ENCODE data around the gene MAD1L1. TPM values are rescaled to one million over a fixed set of nuclear protein-coding genes. Genes with fewer than 3 reads are reported as not detected.

Gene MAD1L1
- total and polyA plus RNA-seq, 2 donors (not counting 1 experiment from before 2014, with no cell fraction given), result 9.8 to 29.4 TPM

GRCh38 chr7:2148189-2148588 is 84.6 kb downstream of the MAD1L1 start:
- Histone ChIP-seq H3K27ac (ENCODE audit: insufficient read depth, low read length) (no peak overlapping the region), H3K4me1 (ENCODE audit: control insufficient read depth, extremely low read depth, insufficient read depth, low read length) (no peaks in the 10 kb centered on the region)

GRCh38 chr7:2146676-2147472 is 85.9 kb downstream of the MAD1L1 start:
- Histone ChIP-seq H3K79me2 (ENCODE audit: control insufficient read depth, insufficient read depth, low read length) (no peaks in the 10 kb centered on the region), H3K4me1 (ENCODE audit: control insufficient read depth, extremely low read depth, insufficient read depth, low read length) (no peaks in the 10 kb centered on the region), H2AFZ (ENCODE audit: low read length) (no peak overlapping the region), H4K20me1 (ENCODE audit: control insufficient read depth, extremely low read depth, insufficient read depth, low read length) (no peaks in the 10 kb centered on the region), H3K27me3 (ENCODE audit: control insufficient read depth, insufficient read depth, low read length) (no peaks in the 10 kb centered on the region), H3K9ac (ENCODE audit: insufficient read depth, low read length) (no peak overlapping the region), H3K4me2 (ENCODE audit: extremely low read depth, insufficient read depth, low read length) (no peak overlapping the region), H3K27ac (ENCODE audit: insufficient read depth, low read length) (no peak overlapping the region), H3K36me3 (ENCODE audit: control insufficient read depth, insufficient read depth, low read length) (peaks cover 2% of the 10 kb centered on the region), H3K9me3 (ENCODE audit: control insufficient read depth, insufficient read depth, low read depth, low read length) (no peaks in the 10 kb centered on the region), H3K4me3 (replicated peaks in 1 of 4; ENCODE audit: control extremely low read depth in 1 of 4, insufficient read depth in 1 of 4, low read depth in 3 of 4, low read length in 4 of 4) (no peak overlapping the region)
- DNase-seq (ENCODE audit: low read depth in 2 of 2), result no peak
- TF ChIP-seq CTCF (conservative IDR thresholded peaks at IDR 0.05 in 1 of 2, IDR thresholded peaks at IDR 0.05 in 1 of 2; ENCODE audit: low read depth in 1 of 2, low read length in 2 of 2), result no peak
- no peak for TF ChIP-seq EZH2 (IDR thresholded peaks at IDR 0.05; ENCODE audit: low read length, missing control alignments)

More at GRCh38 chr7:2148189-2148588, 84.6 kb downstream of the MAD1L1 start:
- no peak overlapping the region for H2AFZ ChIP-seq (ENCODE audit: low read length)
- H3K79me2 ChIP-seq (ENCODE audit: control insufficient read depth, insufficient read depth, low read length), result no peaks in the 10 kb centered on the region
- H4K20me1 ChIP-seq (ENCODE audit: control insufficient read depth, extremely low read depth, insufficient read depth, low read length), result no peaks in the 10 kb centered on the region
- TF ChIP-seq CTCF (conservative IDR thresholded peaks at IDR 0.05 in 1 of 2, IDR thresholded peaks at IDR 0.05 in 1 of 2; ENCODE audit: low read depth in 1 of 2, low read length in 2 of 2) (no peak), EZH2 (IDR thresholded peaks at IDR 0.05; ENCODE audit: low read length, missing control alignments) (no peak)
- no peaks in the 10 kb centered on the region for H3K36me3 ChIP-seq (ENCODE audit: control insufficient read depth, insufficient read depth, low read length)
- no peak overlapping the region for H3K4me3 ChIP-seq (replicated peaks in 1 of 4; ENCODE audit: control extremely low read depth in 1 of 4, insufficient read depth in 1 of 4, low read depth in 3 of 4, low read length in 4 of 4)
- H3K4me2 ChIP-seq (ENCODE audit: extremely low read depth, insufficient read depth, low read length), result no peak overlapping the region
- no peak overlapping the region for H3K9ac ChIP-seq (ENCODE audit: insufficient read depth, low read length)
- no peak for DNase-seq (ENCODE audit: low read depth in 2 of 2)
- H3K27me3 ChIP-seq (ENCODE audit: control insufficient read depth, insufficient read depth, low read length), result no peaks in the 10 kb centered on the region
- no peaks in the 10 kb centered on the region for H3K9me3 ChIP-seq (ENCODE audit: control insufficient read depth, insufficient read depth, low read depth, low read length)

GRCh38 chr7:2145835-2146580 is 86.7 kb downstream of the MAD1L1 start:
- TF ChIP-seq CTCF (conservative IDR thresholded peaks at IDR 0.05 in 1 of 2, IDR thresholded peaks at IDR 0.05 in 1 of 2; ENCODE audit: low read depth in 1 of 2, low read length in 2 of 2) (no peak), EZH2 (IDR thresholded peaks at IDR 0.05; ENCODE audit: low read length, missing control alignments) (no peak)
- Histone ChIP-seq H3K4me1 (ENCODE audit: control insufficient read depth, extremely low read depth, insufficient read depth, low read length) (no peaks in the 10 kb centered on the region), H3K4me3 (replicated peaks in 1 of 4; ENCODE audit: control extremely low read depth in 1 of 4, insufficient read depth in 1 of 4, low read depth in 3 of 4, low read length in 4 of 4) (no peak overlapping the region), H3K27ac (ENCODE audit: insufficient read depth, low read length) (no peak overlapping the region), H3K9me3 (ENCODE audit: control insufficient read depth, insufficient read depth, low read depth, low read length) (no peaks in the 10 kb centered on the region), H3K79me2 (ENCODE audit: control insufficient read depth, insufficient read depth, low read length) (no peaks in the 10 kb centered on the region), H3K9ac (ENCODE audit: insufficient read depth, low read length) (no peak overlapping the region), H2AFZ (ENCODE audit: low read length) (no peak overlapping the region), H3K4me2 (ENCODE audit: extremely low read depth, insufficient read depth, low read length) (no peak overlapping the region), H3K36me3 (ENCODE audit: control insufficient read depth, insufficient read depth, low read length) (peaks cover 2% of the 10 kb centered on the region), H3K27me3 (ENCODE audit: control insufficient read depth, insufficient read depth, low read length) (no peaks in the 10 kb centered on the region), H4K20me1 (ENCODE audit: control insufficient read depth, extremely low read depth, insufficient read depth, low read length) (no peaks in the 10 kb centered on the region)
- DNase-seq (ENCODE audit: low read depth in 2 of 2), result no peak

All from fibroblast of lung (primary cell).